ENCODE results near the gene SCTR.

The SCTR gene

DNA sequence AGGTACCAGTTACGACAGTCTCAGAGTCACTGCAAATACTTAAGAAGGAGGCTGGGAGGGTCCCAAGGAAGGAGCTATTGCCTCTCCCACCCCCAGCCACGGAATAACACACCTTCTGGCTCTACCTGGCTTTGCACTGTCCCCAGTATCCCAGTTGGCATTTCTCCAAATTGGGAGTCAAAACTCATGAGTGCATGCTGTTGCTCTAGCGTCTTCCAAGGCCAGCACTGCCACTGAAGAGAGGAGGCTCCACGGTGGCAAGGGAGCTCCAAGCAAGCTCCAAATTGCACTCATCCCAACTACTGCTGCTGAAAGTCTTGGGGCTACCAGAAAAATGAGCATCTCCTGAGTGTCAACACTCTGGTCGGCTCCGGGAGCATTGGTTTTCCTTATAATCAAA is 1.6 kb downstream of the SCTR start:
- no peak for DNase-seq

DNA sequence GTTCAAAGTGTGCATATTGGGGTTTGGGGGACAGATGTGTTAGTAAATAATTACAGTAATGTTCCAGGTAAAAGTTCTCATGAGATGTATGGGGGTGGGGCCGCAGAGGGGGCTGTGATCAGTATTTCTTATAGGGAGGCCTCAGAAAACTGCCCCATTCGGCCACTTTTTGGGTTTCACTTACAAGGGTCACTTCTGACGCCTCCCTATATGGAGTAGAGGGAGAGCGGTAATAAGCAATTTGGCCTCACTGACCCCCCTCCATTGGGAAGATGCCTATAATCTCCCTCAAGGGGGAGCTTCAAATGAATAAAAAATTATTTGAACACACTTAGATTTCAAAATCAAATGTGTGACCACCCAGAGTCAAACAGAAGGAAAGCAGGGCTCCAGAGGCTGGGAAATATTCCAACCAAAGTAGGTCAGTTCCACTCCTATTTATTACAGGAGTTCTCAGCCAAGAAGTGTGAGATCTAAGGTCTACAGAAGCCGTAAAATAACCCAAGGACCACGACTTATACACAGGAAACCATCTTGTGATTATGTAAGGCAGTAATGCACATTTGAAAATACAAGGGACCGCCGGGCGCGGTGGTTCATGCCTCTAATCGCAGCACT is 2.7 kb downstream of the SCTR start:
- DNase-seq, result no peak

DNA sequence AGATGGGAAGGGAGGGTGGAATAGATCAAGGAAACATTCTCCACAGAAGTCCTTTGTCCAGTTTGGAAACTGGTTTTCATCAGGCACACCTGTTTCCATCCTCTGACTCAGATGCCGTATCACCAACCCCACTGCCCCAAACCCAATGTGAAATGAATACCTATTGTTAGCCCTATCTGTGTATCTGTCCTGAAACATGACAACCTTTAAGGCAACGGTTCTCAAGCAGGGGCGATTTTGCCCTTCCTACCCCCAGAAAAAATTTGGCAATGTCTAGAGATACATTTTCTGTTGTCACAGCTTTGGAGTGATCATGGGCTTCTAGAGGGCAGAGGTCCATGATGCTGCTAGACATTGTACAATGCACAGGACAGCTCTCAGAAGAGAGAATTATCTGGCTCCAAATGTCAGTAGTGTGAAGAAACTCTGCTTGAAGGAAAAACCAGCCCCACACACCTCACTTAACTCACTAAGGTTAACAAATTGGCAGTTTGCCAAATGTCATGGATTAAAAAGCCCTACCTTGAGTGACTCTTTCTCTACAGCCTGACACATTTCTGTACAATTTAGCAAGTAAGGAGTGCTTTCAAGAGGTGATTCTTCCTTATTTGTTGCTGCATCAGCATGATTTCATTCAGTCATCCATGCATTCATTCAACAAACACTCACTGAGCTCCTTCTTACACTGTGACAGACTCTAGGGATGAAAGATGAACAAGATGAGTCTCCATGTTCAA is 3.4 kb downstream of the SCTR start:
- DNase-seq, result no peak

DNA sequence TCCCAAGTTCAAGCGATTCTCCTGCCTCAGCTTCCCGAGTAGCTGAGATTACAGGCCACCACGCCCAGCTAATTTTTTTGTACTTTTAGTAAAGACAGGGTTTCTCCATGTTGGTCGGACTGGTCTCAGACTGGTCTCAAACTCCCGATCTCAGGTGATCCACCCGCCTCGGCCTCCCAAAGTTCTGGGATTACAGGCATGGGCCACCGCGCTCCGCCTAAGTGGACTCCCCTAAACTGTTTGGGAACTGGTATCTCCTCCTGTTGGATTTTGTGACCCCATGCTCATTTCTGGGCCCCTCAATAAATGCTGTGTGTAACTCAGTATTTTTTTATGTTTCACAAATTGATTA is 5.2 kb downstream of the SCTR start:
- no peak for DNase-seq

DNA sequence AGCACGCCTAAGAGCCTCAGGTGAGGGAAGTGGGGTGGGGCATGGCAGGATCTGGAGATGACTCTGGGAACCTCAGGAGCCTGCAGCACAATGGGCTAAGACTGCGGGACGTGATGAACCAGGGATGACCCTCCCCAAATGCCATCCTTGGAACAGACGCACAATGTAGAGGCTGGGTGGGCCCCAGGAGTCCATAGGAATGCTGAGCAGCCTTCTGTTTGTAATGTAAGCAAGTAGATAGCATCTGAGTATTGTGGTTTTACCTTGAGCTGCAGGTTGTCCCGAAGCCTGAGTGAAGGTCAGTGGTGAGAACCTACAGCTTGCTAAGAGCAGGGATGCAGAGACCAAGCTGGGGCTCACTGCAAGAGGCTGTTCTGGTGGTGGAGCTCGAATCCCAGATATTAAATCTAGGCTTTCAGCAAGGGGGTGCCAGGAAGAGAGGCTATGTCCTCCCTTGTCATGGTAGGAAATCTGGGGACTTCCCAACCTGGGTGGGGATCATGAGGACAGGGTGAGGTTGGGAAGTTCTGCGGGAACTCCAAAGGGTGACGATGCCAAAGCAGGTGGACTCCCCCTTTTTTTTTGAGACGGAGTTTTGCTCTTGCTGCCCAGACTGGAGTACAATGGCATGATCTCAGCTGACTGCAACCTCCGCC is 5.8 kb downstream of the SCTR start:
- no peak for DNase-seq

DNA sequence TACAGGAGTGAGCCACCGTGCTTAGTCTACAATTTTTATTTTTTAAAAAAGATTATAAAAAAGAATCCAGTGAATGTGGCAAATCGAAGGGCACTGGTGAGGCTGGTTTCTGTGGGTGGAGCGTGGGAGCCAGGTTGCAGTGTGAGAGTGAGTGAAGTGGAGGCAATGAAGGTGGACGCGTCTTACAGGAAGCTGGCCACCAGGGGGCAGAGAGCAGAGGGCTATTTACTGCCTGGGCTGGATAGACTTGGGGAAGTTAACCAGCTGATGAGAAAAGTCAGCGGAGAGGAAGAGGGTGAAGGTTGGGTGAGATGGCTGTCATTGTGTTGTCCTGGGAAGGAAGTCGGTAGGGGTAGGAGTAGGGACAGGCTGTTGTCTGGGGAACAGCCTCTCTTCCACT is 6.8 kb downstream of the SCTR start:
- DNase-seq, result peak in 1 of 2 experiments; percentile 10

DNA sequence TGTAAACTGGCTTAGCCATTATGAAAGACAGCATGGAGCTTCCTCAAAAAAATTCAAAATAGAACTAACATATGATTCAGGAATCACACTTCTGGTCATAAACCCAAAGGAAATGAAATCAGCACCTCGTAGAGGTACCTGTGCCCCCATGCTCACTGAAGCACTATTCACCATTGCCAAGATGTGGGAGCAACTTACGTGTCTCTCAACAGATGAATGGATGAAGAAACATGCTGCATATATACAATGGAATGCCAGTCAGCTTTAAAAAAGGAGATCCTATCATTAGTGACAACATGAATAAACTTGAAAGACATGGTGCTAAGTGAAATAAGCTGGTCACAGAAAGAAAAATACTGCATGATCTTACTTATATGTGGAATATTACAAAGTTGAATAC is 8.2 kb downstream of the SCTR start:
- no peak for DNase-seq

DNA sequence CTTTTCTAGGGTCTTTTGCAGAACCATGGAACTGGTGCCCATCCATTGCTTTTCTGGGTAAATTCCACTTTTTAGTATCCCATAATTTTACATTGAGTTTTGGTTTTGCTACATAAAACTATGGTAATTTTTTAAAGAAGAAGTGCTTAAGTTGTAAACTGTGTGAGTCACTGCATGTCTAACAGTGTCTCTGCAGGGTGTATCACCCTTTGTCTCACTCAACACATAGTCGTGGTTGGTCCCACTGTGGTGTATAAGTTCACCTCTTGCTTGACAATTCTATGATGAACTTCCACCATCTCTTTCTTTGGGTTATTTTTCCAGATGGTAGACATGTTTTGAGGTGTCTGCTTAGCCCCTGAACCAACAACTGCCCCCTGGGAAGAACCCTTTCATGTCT is 10.5 kb downstream of the SCTR start:
- DNase-seq, result no peak

DNA sequence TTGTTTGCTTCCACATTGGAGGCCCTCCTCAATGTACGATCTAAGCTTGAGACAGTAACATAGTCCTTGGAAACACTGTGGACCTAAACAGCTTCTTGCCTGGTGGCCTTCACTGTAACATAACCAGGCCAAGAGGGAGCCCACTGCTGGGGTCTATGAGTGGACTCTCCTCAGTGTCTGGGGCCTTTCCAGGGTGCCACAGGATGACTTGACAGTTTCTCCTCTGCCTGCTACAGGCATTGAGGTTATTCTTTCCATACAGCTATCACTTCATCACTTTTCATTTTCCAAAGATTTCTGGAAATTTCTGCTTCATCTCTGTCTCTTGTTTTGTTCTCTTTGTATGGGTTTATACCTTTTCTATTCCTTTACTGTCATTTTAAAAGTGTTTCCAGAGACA is 11.3 kb downstream of the SCTR start:
- no peak for DNase-seq

DNA sequence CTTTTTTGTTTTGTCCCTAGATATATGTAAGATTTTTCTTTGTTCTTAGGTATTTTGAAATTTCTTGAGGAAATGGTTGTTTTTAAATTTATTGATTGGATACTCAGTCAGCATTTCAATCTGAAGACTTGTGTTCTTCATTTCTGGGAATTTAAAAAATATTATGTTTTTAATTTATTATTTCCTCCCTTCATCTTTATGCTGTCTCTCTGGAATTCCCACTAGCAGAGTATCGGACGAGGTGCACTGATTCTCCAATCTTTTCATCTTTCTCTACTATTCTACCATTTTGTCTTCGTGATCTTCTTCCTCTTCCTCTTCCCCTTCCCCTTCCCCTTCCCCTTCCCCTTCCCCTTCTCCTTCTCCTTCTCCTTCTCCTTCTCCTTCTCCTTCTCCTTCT is 12.3 kb downstream of the SCTR start:
- no peak for DNase-seq

DNA sequence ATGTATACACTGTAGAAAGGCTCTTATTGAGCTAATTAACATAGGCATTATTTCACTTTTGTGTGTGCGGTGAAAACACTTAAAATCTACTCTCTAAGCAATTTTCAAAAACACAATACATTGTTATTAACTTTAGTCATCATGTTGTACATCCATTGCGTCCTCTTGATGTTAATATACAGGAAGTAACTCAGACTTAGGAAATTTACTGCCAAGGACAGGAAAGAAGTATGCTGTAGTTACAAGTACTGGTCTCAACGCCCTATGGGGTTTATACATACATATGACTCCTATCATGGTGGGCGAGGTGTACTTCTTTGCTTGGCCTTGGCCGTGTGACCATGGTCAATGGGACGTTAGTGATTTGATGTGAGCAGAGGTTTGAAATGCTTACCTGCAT is 15.5 kb downstream of the SCTR start:
- DNase-seq, result no peak

DNA sequence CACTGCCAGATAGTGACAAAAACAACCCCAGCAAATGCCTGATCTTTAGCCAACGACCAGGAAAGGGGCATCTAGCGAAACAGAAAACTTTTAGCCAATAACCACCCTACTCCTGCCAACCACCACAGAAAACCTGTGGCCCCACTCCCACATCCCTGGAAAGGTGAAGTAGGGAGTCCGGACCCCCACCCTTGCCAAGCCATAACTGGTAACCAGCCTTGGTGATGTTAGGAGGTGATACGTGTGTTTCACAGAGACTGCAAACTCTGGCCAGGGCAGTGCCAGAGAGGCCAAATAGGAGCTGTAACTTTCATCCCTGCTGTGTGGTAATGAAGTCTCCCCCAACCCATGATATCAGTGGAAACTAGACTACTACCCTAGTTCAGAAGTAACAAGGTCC is 27.6 kb downstream of the SCTR start:
- DNase-seq, result no peak

DNA sequence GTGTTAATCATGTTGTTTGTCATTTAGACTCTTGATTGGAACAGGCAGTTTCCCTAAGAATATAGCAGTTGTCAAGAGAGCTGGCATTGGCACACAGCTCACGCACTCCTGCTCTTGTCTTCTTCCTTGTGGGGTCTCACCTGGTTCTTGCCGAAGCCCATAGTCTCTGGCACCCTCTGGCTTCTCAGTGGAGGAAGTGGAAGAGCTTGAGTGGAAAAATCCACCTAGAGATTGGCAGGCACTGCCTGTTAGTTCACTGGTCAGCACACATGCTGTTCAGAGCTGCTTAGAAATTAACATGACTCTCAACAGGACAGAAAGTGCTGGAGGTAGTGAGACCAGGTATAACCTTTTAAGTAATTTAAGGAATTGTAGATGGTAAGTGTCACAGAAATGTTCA is 28.3 kb downstream of the SCTR start:
- no peak for DNase-seq

DNA sequence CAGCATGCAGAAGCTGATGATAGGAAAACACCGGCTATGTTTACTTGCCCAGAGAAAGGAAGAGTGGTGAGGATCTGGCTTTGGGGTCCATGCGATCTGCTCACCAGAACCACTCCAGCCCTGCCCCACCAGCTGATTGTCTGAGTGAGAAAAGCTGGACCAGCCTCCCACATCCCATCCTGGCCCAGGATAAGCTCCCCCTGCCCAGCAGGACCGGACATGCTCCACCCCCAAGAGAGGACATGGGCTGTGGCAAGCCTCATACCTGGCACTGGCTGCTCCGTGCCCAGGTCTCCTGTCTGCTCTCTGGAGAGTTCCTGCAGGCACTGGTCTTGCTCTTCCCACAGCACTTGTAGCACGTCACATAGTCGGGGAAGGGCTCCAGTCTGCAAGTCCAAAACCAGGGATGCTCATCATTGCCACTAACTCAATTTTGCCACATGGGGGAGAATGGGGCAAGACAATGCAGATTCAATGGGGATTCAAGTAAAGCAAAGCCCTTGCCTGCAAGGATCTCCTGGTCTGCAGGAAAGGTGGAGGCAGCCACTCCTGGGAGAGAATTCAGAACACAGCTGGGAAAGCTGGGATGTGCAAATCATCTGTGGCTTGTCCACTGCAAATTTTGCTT is 30.0 kb downstream of the SCTR start:
- no peak for DNase-seq

DNA sequence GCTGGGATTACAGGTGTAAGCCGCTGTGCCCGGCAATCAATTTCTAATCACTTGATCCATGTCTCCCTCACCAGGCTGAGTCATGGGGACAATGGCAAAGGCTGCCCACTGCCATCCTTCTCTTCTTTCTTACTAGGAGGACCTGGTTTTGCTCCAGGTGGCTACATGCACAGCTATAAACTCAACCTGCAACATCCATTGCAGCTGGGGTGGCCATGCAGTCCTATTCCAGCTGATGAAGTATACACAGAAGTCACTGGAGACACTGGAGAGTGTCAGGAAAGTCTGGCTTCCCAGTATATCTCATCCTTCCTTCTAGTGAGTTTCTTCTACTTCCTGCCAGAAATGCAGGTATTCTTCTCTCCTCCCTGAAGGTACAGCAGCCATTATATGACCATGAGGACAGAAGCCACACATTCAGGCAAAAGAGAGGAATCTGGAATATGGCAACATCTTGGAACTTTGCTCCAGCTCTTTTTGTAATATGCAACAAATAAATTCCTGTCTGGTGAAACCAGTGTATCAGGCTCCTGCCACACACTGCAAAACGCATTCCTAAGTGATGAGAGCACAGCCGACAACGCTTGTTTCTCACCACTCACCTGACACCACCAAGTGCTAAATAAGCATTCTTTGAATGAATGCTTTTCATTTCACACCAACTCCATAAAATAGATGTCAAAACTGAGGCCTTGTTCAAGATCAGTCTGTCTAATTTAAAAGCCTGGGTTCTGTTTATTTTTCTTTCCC is 32.3 kb downstream of the SCTR start:
- DNase-seq, result no peak

DNA sequence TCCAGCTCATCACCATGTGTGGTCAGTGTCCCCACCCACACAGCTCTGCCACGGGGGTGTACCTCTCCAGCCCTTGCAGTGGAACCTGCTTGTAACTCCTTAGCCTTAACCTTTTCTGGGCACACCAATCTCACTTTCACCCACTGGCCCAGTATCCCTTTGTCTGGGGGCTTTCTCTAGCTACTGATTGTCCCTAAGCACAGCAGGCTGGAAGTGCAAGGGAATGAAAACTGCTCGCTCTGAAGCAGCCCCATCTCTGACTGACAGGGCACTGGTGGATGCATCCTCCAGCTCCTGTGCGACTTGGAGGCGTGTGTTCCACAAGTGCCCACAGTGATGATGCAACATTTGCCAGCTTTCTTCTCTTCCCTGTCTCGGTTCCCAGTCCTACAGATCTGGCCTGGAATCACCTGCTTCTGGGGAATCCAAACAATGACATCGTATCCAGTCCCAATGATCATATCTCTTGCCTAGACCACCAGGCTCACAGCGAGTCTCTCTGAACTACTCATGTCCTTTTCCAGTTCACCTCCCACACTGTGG is 33.6 kb downstream of the SCTR start:
- no peak for DNase-seq

DNA sequence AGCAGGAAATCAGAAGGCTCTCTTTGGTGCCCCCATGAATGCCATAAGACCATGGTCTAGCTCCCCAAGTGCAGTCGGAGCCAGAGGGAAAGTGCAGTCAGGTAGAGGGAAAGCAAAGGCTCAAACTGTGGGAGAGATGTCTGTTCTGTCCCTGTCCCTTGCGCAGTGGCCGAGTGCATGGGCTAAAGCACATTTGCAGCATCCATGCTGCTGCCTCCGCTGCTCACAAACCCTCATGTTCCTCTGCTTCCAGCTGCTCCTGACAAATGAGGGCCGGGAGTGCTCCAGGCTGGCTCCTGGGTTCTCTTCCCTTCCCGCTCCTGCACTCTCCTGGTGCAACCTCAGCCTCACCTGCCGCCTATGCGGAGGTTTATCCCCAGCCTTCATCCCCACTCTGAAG is 34.2 kb downstream of the SCTR start:
- DNase-seq, result no peak

DNA sequence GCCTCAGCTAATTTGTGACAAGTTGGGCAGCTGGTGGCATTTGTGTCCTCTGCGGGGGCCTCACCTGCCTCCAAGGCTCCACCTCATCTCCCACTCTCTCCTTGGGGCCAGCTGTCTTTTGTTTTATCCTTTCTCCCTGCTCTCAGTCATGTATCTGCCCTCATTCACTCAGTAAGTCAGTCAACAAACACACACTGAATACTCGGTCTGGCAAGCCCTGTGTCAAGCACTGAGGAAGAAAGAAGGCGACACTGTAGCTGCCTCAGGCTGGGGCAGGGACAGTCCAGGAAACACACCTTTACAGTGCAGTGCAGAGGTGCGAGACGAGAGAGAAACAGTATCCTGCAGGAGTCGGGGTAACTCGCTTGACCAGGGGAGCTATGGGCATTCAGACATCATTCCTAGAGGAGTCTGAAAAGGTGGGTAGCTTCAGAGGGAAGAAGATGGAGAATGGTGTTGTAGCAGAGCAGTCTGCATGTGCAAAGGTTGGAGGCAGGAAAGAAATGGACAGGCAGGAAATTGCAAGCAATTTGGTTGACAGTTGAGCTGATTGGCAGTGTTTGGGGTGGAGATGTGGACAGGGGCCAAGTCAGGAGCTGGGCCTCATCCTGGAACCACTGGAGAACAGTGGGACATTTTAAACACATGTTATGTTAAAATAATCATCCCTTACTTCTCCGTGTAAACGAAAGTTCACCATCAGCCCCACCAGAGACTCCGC is 34.9 kb downstream of the SCTR start:
- DNase-seq, result no peak

DNA sequence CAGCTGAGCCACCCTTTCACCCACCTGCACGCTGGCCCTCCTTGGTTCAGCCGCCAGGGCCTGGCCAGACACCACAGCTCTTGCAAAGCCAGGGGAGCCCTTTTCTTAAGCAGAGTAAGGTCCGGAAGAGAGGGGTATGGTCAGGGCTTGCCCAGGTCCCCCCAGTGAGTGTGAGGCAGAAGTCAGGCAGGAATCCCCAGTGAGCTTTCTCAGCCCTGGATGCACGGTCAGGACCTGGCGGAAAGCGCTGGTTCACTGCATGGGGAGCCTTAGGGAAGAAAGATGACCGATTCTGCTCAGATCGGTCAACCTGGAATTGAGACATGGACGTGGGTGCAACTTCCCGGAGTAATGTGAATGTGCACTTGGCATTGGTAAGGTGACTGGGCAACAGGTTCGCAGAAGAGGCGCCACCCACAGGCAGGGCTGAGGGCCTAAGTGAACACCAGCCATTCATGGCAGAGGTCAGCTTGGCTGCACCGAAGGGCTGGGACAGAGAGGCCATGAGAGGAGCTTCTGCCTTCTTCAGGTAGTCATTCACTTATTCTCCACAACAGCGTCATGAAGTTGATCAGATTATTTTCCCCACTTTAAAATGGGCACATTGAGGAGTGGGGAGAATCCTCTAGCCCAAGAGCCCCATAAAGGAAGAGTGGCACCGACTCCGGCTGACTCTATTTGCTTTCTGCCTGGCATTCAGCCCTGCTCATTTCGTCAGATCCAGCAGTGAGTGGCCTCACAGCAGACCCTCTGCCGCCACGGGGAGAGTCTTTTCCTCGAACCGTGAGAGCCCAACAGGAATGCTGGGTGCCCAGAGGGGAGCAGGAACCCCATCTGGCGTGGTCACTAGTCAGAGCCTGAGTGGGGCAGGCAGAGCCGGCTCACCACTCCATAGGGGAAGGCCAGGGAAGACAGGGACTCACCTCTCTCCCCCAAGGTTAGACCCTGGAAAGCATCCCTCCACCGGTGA is 35.8 kb downstream of the SCTR start:
- no peak for DNase-seq

DNA sequence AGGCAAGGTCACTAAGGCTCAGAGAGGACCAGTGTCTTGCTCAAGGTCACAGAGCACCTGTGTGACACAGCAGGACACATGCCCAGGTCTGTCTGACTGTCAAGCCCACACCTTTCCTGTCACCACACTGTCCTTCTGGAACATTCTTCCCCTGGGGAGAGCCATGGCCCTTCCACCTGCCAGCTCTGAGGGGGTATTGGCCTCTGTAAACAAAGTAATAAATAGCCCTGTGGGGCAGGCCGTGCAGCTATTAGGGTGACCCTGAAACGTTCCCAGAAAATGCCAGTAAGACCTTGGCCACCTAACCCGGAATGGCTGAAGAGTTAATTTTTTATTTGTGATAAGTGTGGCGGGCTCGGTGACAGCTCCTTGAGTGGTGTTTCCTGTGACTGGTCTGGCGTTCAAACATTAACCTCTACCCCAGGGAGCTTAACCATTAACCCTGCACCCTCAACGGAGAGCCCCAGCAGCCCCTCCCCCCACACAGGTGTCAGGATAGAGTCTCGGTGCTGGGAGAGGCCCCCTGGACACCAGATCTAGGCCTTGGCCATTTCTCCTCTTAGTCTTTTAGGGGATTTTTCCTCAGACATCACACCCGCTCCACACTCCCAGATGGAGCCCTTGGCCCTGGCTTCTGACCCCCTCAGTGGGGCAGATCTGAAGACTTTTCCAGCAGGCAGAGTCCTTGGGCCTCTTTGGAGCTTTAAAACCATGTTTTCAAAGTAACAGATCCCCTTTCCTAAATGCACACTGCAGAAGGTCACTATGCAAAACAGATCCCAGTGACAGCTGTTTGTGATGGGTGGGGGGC is 36.6 kb downstream of the SCTR start:
- no peak for DNase-seq

All from NCI-H187 (cell line).